Activated T-cell treated with anti-CD3 and anti-CD28 coated beads, Interleukin-2, amount 50 U/mL, for 4 hours (primary cell): ENCODE measurements around the gene NLGN4Y. TPM values are rescaled to one million over a fixed set of nuclear protein-coding genes. Genes with fewer than 3 reads are reported as not detected.

Experiments
- ATAC-seq, 2 donors: fragments of 200-7000 bp; cut with Tn5 transposase; one replicate each; pipeline ENCODE4 v1.10.0; 2021
- DNase-seq: peaks from one replicate; pipeline ENCODE4 v3.0.0-alpha.2; 2020
- H3K27me3 Mint-ChIP-seq: one replicate; pipeline ENCODE4 v1.8.0; 2021; ENCODE audit warnings: low read depth, mixed read lengths
- H3K36me3 Mint-ChIP-seq: one replicate; pipeline ENCODE4 v1.8.0; 2022; ENCODE audit warnings: mixed read lengths; ENCODE audit not compliant: insufficient read depth
- H3K4me1 Mint-ChIP-seq: one replicate; pipeline ENCODE4 v1.8.0; 2021; ENCODE audit warnings: low read depth, mixed read lengths
- H3K4me3 Mint-ChIP-seq: one replicate; pipeline ENCODE4 v1.8.0; 2021; ENCODE audit warnings: mild to moderate bottlenecking, moderate library complexity, mixed read lengths
- H3K9me3 Mint-ChIP-seq: one replicate; pipeline ENCODE4 v1.8.0; 2021; ENCODE audit warnings: mixed read lengths
- total RNA-seq, 3 donors: library from RNA; stranded (reverse); gene quantifications; one replicate each; pipeline ENCODE4 v1.2.1, GENCODE V29; 2021

Gene NLGN4Y
- total RNA-seq, 3 donors from 2014 or later: 0.11 to 2.1 (median 2.0) TPM

GRCh38 chrY:14617625-14618024 is 93.3 kb downstream of the NLGN4Y start:
- Mint-ChIP-seq H3K27me3 (no peaks in the 10 kb centered on the region), H3K4me1 (no peaks in the 10 kb centered on the region), H3K4me3 (no peak overlapping the region), H3K9me3 (peaks cover 6% of the 10 kb centered on the region), H3K36me3 (peaks cover 2% of the 10 kb centered on the region)
- no peak for DNase-seq
- no peak for ATAC-seq

- no peak for ATAC-seq
- H3K27me3 Mint-ChIP-seq: no peaks in the 10 kb centered on the region
- no peak for DNase-seq
- H3K4me1 Mint-ChIP-seq: no peaks in the 10 kb centered on the region
- H3K36me3 Mint-ChIP-seq: peaks cover 2% of the 10 kb centered on the region
- H3K4me3 Mint-ChIP-seq: no peak overlapping the region
- H3K9me3 Mint-ChIP-seq: peaks cover 6% of the 10 kb centered on the region
Observed at GRCh38 chrY:14618513-14618912, 94.2 kb downstream of the NLGN4Y start.

DNA sequence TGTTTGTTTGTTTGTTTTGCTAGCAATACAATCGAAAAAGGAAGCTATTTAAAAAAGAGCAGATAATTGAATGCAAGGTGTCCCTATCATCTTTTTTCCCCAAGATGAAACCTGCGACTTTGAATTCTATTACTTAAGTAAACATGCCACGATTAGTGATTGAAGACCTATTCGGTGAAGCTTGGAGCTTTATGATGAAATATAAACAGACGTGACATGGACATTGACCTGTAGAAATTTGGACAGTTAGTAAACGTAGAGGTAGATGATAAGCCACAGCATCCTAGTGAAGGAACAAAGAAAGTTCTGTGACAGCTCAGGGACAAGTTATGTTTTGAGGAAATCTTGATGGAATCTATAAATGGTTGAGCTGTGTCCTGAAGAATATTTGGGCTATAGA is 103.9 kb downstream of the NLGN4Y start:
- no peaks in the 10 kb centered on the region for H3K27me3 Mint-ChIP-seq

GRCh38 chrY:14631676-14632075 is 107.3 kb downstream of the NLGN4Y start:
- Mint-ChIP-seq H3K4me3 (no peak overlapping the region), H3K36me3 (no peaks in the 10 kb centered on the region), H3K27me3 (no peaks in the 10 kb centered on the region), H3K4me1 (no peaks in the 10 kb centered on the region), H3K9me3 (no peaks in the 10 kb centered on the region)
- DNase-seq (no peak), ATAC-seq (no peak)

More for the DNA sequence above, 103.9 kb downstream of the NLGN4Y start:
- Mint-ChIP-seq H3K9me3 (no peaks in the 10 kb centered on the region), H3K36me3 (peaks cover 2% of the 10 kb centered on the region), H3K4me1 (no peaks in the 10 kb centered on the region), H3K4me3 (no peak overlapping the region)
- DNase-seq: no peak
- ATAC-seq: no peak

DNA sequence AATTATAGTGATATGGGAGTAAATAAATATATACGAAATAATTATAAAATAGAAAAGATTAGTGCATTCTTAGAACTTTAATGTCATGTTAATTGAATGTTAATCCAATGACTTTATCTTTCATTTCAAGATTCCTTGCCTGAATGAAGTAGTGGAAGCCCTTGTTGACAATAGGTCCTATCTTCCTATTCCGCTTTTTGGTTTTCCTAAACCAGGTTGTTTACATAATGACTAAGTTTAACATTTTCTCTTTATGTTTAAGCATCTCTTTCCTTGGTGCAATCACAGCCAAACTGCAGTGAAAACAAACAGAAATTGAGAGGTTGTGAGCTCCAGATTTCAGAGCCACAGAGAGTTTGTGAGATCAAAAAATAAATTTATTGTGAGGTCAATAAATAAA is 109.4 kb downstream of the NLGN4Y start:
- Mint-ChIP-seq H3K27me3 (no peaks in the 10 kb centered on the region), H3K9me3 (no peaks in the 10 kb centered on the region), H3K4me3 (no peak overlapping the region), H3K36me3 (no peaks in the 10 kb centered on the region), H3K4me1 (no peaks in the 10 kb centered on the region)
- DNase-seq (no peak), ATAC-seq (no peak)

DNA sequence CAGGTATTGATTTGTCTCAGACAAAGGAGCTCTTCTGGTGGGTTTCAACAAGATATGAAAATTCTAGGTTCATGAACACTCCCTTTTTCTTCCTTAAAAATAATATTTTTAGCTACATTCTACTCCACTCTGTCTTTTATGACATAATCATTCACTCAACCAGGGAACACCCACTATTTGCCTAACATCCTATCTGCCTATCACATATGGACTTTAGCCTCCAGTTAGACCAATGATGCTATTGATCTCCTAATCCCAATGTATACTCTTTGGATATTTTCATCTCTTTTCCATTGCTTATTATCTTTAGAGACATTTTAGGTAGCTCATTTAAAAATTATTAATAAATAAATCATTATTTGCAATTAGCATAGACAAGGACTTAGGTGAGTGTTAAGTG is 110.6 kb downstream of the NLGN4Y start:
- no peak overlapping the region for H3K4me3 Mint-ChIP-seq
- H3K27me3 Mint-ChIP-seq: no peaks in the 10 kb centered on the region
- H3K9me3 Mint-ChIP-seq: no peaks in the 10 kb centered on the region
- H3K36me3 Mint-ChIP-seq: no peaks in the 10 kb centered on the region
- DNase-seq: no peak
- no peaks in the 10 kb centered on the region for H3K4me1 Mint-ChIP-seq
- no peak for ATAC-seq

DNA sequence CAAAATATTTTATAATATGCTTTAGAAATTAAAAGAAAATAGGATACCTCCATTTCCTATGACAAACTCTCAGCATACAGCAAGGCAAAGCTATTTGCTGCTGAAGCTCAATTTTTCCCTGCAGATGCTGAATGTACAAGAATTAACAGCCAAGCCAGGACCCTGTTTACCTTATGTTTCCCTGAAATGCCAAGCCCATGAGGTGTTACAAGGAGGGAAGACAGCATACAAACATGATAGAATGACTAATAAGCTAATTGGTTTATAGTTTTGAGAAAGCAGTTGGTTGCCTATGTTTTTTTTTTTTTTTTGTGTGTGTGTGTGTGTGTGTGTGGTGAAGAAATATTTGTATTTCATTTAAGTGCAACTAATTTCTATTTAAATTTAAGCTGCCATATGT is 113.2 kb downstream of the NLGN4Y start:
- DNase-seq (no peak), ATAC-seq (no peak)
- no peak overlapping the region for H3K4me3 Mint-ChIP-seq
- no peaks in the 10 kb centered on the region for H3K9me3 Mint-ChIP-seq
- H3K36me3 Mint-ChIP-seq: no peaks in the 10 kb centered on the region
- H3K27me3 Mint-ChIP-seq: no peaks in the 10 kb centered on the region
- no peaks in the 10 kb centered on the region for H3K4me1 Mint-ChIP-seq

DNA sequence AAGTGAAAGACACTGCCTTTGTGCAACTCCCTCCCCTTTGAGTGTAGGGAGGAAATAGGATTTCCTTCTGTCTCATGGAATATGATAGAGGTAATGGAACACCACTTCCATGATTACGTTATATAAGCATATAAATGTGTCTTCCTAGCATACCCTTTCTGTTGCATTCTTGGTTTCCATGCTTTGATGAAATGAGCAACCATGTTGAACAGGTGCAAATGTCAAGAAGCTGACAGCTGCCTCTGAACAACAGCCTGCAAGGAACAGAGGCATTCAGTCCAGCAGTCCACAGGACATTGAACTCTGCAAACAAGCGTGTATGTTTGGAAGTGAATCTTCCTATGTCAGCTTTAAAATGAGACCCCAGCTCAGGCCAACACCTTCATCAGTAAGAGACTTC is 117.5 kb downstream of the NLGN4Y start:
- Mint-ChIP-seq H3K4me3 (no peak overlapping the region), H3K27me3 (no peaks in the 10 kb centered on the region), H3K9me3 (no peaks in the 10 kb centered on the region), H3K36me3 (no peaks in the 10 kb centered on the region), H3K4me1 (no peaks in the 10 kb centered on the region)
- DNase-seq (no peak), ATAC-seq (no peak)

DNA sequence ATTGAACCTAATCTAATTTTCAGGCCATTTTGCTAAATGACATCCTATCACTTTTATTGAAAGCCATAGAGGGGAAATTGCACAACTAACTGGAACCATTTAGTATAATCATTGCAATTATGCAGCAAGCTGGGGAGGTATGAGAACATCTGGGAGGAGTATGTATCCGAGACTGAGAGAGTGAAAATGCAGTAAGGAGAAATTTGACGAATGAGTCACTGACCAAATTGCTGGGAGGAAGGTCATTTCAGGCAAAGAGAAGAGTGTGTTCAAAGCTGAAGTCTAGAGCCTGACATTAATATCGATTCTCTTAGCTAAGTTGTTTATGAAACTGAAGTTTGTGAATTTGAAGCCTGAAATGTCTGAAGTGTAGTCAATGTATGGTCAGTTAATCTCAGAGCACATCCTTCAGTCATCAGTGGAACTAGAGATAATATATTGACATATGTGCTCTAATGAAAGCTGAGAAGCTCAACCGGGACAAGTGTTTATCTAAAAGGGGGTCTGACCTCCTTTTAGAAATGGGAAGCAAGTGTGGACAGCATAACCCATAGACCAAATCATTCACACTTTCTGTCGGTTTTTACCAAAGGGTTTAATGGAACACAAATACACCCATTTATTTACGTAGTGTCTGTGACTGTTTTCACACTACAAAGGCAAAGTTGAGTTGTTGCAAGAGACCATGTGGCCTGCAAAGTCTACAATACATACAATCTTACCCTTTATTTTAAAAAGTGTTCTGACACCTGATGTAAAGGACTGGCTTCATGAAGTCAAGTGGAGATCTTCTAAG is 120.0 kb downstream of the NLGN4Y start:
- H3K4me3 Mint-ChIP-seq: no peak overlapping the region
- DNase-seq: no peak

GRCh38 chrY:14679181-14679580 is 154.9 kb downstream of the NLGN4Y start:
- Mint-ChIP-seq H3K4me1 (no peaks in the 10 kb centered on the region), H3K9me3 (peaks cover 6% of the 10 kb centered on the region), H3K36me3 (no peaks in the 10 kb centered on the region), H3K27me3 (no peaks in the 10 kb centered on the region), H3K4me3 (no peak overlapping the region)
- no peak for DNase-seq
- no peak for ATAC-seq

More for the DNA sequence above, 120.0 kb downstream of the NLGN4Y start:
- Mint-ChIP-seq H3K36me3 (no peaks in the 10 kb centered on the region), H3K27me3 (no peaks in the 10 kb centered on the region), H3K4me1 (no peaks in the 10 kb centered on the region), H3K9me3 (no peaks in the 10 kb centered on the region)
- ATAC-seq: no peak

DNA sequence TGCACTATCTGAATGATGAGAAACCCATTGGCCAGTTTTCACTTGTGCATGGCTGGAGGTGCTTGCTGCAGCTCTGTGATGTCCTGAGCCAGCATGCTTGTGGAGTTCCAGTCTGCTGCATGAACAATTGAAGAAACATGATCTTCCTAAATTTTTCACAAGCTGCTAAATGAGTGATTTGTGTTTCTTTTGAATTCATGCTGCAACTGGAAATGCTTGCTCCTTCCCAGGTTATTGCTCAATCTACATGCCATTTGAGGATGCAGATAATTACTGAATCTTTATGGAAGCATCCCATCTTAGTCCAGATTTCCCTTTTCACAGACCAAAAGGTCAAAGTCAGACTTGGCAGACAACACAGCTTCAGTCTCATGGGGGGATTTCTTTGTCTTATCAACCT is 170.2 kb downstream of the NLGN4Y start:
- Mint-ChIP-seq H3K4me3 (no peak overlapping the region), H3K4me1 (no peaks in the 10 kb centered on the region), H3K36me3 (no peaks in the 10 kb centered on the region), H3K9me3 (no peaks in the 10 kb centered on the region), H3K27me3 (no peaks in the 10 kb centered on the region)
- ATAC-seq (no peak), DNase-seq (no peak)

GRCh38 chrY:14708158-14708557 is 183.8 kb downstream of the NLGN4Y start:
- Mint-ChIP-seq H3K4me3 (no peak overlapping the region), H3K4me1 (no peaks in the 10 kb centered on the region), H3K36me3 (no peaks in the 10 kb centered on the region), H3K27me3 (no peaks in the 10 kb centered on the region), H3K9me3 (peaks cover 7% of the 10 kb centered on the region)
- DNase-seq (no peak), ATAC-seq (no peak)

- no peak overlapping the region for H3K4me3 Mint-ChIP-seq
- H3K4me1 Mint-ChIP-seq: no peaks in the 10 kb centered on the region
- no peak for DNase-seq
- no peaks in the 10 kb centered on the region for H3K9me3 Mint-ChIP-seq
- ATAC-seq: no peak
- no peaks in the 10 kb centered on the region for H3K36me3 Mint-ChIP-seq
- H3K27me3 Mint-ChIP-seq: no peaks in the 10 kb centered on the region
Observed at GRCh38 chrY:14741596-14741995, 217.3 kb downstream of the NLGN4Y start.

GRCh38 chrY:14748329-14748728 is 224.0 kb downstream of the NLGN4Y start:
- no peaks in the 10 kb centered on the region for H3K9me3 Mint-ChIP-seq
- no peaks in the 10 kb centered on the region for H3K27me3 Mint-ChIP-seq
- DNase-seq (no peak), ATAC-seq (no peak)
- H3K36me3 Mint-ChIP-seq: no peaks in the 10 kb centered on the region
- no peak overlapping the region for H3K4me3 Mint-ChIP-seq
- no peaks in the 10 kb centered on the region for H3K4me1 Mint-ChIP-seq

- Mint-ChIP-seq H3K4me1 (no peaks in the 10 kb centered on the region), H3K4me3 (no peak overlapping the region), H3K9me3 (no peaks in the 10 kb centered on the region), H3K27me3 (no peaks in the 10 kb centered on the region), H3K36me3 (no peaks in the 10 kb centered on the region)
- DNase-seq (no peak), ATAC-seq (no peak)
Observed at GRCh38 chrY:14755571-14755970, 231.2 kb downstream of the NLGN4Y start.
